HEK293 (cell line): ENCODE measurements around the gene CCDC30.
A peak's percentile ranks its signal among the peaks of the same experiment; 100 is the strongest.

Experiments
- BCL11A ChIP-seq: fragments of 450-650 bp; formaldehyde crosslinking; IDR thresholded peaks from 2 replicates; pipeline ENCODE4 v1.5.1; 2016; ENCODE audit warnings: low read depth, missing biosample characterization, missing genetic modification characterization
- FEZF1 ChIP-seq: fragments of 450-650 bp; formaldehyde crosslinking; IDR thresholded peaks from 2 replicates; pipeline ENCODE4 v1.5.1; 2016; ENCODE audit warnings: missing biosample characterization, missing genetic modification characterization
- HIC1 ChIP-seq: fragments of 450-650 bp; formaldehyde crosslinking; IDR thresholded peaks from 2 replicates; pipeline ENCODE4 v1.5.1; 2016; ENCODE audit warnings: missing biosample characterization, missing genetic modification characterization
- HOXA7 ChIP-seq: sonication (generic); formaldehyde crosslinking; IDR thresholded peaks from 2 replicates; pipeline ENCODE4 v1.8.1; 2022; ENCODE audit warnings: missing genetic modification reagents, borderline replicate concordance
- RBAK ChIP-seq: fragments of 450-650 bp; formaldehyde crosslinking; IDR thresholded peaks from 2 replicates; pipeline ENCODE4 v1.5.1; 2016; ENCODE audit warnings: missing biosample characterization, missing genetic modification characterization
- SCRT2 ChIP-seq: fragments of 450-650 bp; formaldehyde crosslinking; IDR thresholded peaks from 2 replicates; pipeline ENCODE4 v1.5.1; 2016; ENCODE audit warnings: missing biosample characterization, missing genetic modification characterization
- ZBTB8A ChIP-seq: fragments of 450-650 bp; formaldehyde crosslinking; IDR thresholded peaks from 2 replicates; pipeline ENCODE4 v1.5.1; 2016; ENCODE audit warnings: missing biosample characterization, missing genetic modification characterization
- ZFP41 ChIP-seq: fragments of 450-650 bp; formaldehyde crosslinking; IDR thresholded peaks from 2 replicates; pipeline ENCODE4 v1.5.1; 2016; ENCODE audit warnings: missing biosample characterization, missing genetic modification characterization, borderline replicate concordance
- ZNF16 ChIP-seq: fragments of 450-650 bp; formaldehyde crosslinking; IDR thresholded peaks from 2 replicates; pipeline ENCODE4 v1.5.1; 2016; ENCODE audit warnings: low read depth, missing biosample characterization, missing genetic modification characterization
- ZNF266 ChIP-seq: fragments of 450-650 bp; formaldehyde crosslinking; IDR thresholded peaks from 2 replicates; pipeline ENCODE4 v1.5.1; 2016; ENCODE audit warnings: missing biosample characterization, missing genetic modification characterization, low read depth
- ZNF341 ChIP-seq: fragments of 450-650 bp; formaldehyde crosslinking; IDR thresholded peaks from 2 replicates; pipeline ENCODE4; 2016; ENCODE audit warnings: low read depth, missing biosample characterization, missing genetic modification characterization
- ZNF394 ChIP-seq: fragments of 450-650 bp; formaldehyde crosslinking; IDR thresholded peaks from 2 replicates; pipeline ENCODE4 v1.5.1; 2016; ENCODE audit warnings: missing biosample characterization, missing genetic modification characterization, mild to moderate bottlenecking, moderate library complexity, borderline replicate concordance
- ZNF398 ChIP-seq: fragments of 450-650 bp; formaldehyde crosslinking; IDR thresholded peaks from 2 replicates; pipeline ENCODE4 v1.5.1; 2017; ENCODE audit warnings: missing biosample characterization, missing genetic modification characterization
- ZNF416 ChIP-seq: fragments of 450-650 bp; formaldehyde crosslinking; IDR thresholded peaks from 2 replicates; pipeline ENCODE4 v1.5.1; 2016; ENCODE audit warnings: missing biosample characterization, missing genetic modification characterization
- ZNF514 ChIP-seq: fragments of 450-650 bp; formaldehyde crosslinking; IDR thresholded peaks from 2 replicates; pipeline ENCODE4 v1.5.1; 2016; ENCODE audit warnings: missing biosample characterization, missing genetic modification characterization
- ZNF544 ChIP-seq: fragments of 450-650 bp; formaldehyde crosslinking; IDR thresholded peaks from 2 replicates; pipeline ENCODE4 v1.5.0; 2017; ENCODE audit warnings: missing biosample characterization, missing genetic modification characterization
- ZNF558 ChIP-seq: fragments of 450-650 bp; formaldehyde crosslinking; IDR thresholded peaks from 2 replicates; pipeline ENCODE4 v1.5.1; 2016; ENCODE audit warnings: missing biosample characterization, missing genetic modification characterization
- ZNF621 ChIP-seq: fragments of 450-650 bp; formaldehyde crosslinking; IDR thresholded peaks from 2 replicates; pipeline ENCODE4 v1.5.1; 2017; ENCODE audit warnings: missing biosample characterization, missing genetic modification characterization
- ZNF623 ChIP-seq: fragments of 450-650 bp; formaldehyde crosslinking; IDR thresholded peaks from 2 replicates; pipeline ENCODE4 v1.5.1; 2016; ENCODE audit warnings: missing biosample characterization, missing genetic modification characterization
- ZNF626 ChIP-seq: fragments of 450-650 bp; sonication (Bioruptor Pico); formaldehyde crosslinking; IDR thresholded peaks from 2 replicates; pipeline ENCODE4 v1.5.1; 2018; ENCODE audit warnings: missing biosample characterization, missing genetic modification characterization, inconsistent platforms
- ZNF658 ChIP-seq: fragments of 450-650 bp; formaldehyde crosslinking; IDR thresholded peaks from 2 replicates; pipeline ENCODE4; 2016; ENCODE audit warnings: missing biosample characterization, missing genetic modification characterization
- ZNF670 ChIP-seq: fragments of 450-650 bp; formaldehyde crosslinking; IDR thresholded peaks from 2 replicates; pipeline ENCODE4 v1.5.1; 2016; ENCODE audit warnings: missing biosample characterization, missing genetic modification characterization, low read depth
- TF ChIP-seq, protein P1 (sequence below): fragments of 450-650 bp; formaldehyde crosslinking; IDR thresholded peaks from 2 replicates; pipeline ENCODE4 v1.5.1; 2017; ENCODE audit warnings: missing biosample characterization, missing genetic modification characterization
- TF ChIP-seq, protein P2 (sequence below): fragments of 450-650 bp; formaldehyde crosslinking; IDR thresholded peaks from 2 replicates; pipeline ENCODE4 v1.5.1; 2016; ENCODE audit warnings: missing biosample characterization, missing genetic modification characterization
- TF ChIP-seq, protein P3 (sequence below): fragments of 450-650 bp; formaldehyde crosslinking; IDR thresholded peaks from 2 replicates; pipeline ENCODE4 v1.5.1; 2016; ENCODE audit warnings: missing biosample characterization, missing genetic modification characterization
- TF ChIP-seq, protein P4 (sequence below): fragments of 450-650 bp; formaldehyde crosslinking; IDR thresholded peaks from 2 replicates; pipeline ENCODE4 v1.5.1; 2016; ENCODE audit warnings: missing biosample characterization, missing genetic modification characterization

CCDC30 gene

GRCh38 chr1:42657981-42658876 is 195.1 kb downstream of the CCDC30 start, which contains the start of gene PPIH (continued):
- TF ChIP-seq HIC1 (tag by site-specific recombination) (0 out of 2 replicates have a peak, but pooled peaks have one; percentile 32), ZNF416 (no peak), ZNF341 (peak; percentile 44; the same call in 1 of the 2 replicates), FEZF1 (tag by site-specific recombination) (0 out of 2 replicates have a peak, but pooled peaks have one; percentile 1), ZNF626 (tag by site-specific recombination) (no peak), ZNF544 (tag by site-specific recombination) (no peak), ZNF394 (tag by site-specific recombination) (0 out of 2 replicates have a peak, but pooled peaks have one; percentile 11), ZNF266 (tag by site-specific recombination) (no peak), SCRT2 (0 out of 2 replicates have a peak, but pooled peaks have one; percentile 17), BCL11A (tag by site-specific recombination) (no peak), ZNF658 (no peak), ZNF670 (tag by site-specific recombination) (no peak), ZNF558 (no peak; the same call in 1 of the 2 replicates), RBAK (tag by site-specific recombination) (no peak), HOXA7 (no peak), ZNF398 (tag by site-specific recombination) (no peak), ZNF16 (no peak), ZBTB8A (peak; percentile 9), ZNF514 (no peak), ZNF623 (tag by site-specific recombination) (no peak), ZNF621 (no peak), ZFP41 (tag by site-specific recombination) (no peak)
- TF ChIP-seq, protein P1, sequence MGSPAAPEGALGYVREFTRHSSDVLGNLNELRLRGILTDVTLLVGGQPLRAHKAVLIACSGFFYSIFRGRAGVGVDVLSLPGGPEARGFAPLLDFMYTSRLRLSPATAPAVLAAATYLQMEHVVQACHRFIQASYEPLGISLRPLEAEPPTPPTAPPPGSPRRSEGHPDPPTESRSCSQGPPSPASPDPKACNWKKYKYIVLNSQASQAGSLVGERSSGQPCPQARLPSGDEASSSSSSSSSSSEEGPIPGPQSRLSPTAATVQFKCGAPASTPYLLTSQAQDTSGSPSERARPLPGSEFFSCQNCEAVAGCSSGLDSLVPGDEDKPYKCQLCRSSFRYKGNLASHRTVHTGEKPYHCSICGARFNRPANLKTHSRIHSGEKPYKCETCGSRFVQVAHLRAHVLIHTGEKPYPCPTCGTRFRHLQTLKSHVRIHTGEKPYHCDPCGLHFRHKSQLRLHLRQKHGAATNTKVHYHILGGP (tag by site-specific recombination) = no peak
- TF ChIP-seq, protein P2, sequence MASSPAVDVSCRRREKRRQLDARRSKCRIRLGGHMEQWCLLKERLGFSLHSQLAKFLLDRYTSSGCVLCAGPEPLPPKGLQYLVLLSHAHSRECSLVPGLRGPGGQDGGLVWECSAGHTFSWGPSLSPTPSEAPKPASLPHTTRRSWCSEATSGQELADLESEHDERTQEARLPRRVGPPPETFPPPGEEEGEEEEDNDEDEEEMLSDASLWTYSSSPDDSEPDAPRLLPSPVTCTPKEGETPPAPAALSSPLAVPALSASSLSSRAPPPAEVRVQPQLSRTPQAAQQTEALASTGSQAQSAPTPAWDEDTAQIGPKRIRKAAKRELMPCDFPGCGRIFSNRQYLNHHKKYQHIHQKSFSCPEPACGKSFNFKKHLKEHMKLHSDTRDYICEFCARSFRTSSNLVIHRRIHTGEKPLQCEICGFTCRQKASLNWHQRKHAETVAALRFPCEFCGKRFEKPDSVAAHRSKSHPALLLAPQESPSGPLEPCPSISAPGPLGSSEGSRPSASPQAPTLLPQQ (tag by site-specific recombination) = peak; percentile 86; the same call in 1 of the 2 replicates
- TF ChIP-seq, protein P3, sequence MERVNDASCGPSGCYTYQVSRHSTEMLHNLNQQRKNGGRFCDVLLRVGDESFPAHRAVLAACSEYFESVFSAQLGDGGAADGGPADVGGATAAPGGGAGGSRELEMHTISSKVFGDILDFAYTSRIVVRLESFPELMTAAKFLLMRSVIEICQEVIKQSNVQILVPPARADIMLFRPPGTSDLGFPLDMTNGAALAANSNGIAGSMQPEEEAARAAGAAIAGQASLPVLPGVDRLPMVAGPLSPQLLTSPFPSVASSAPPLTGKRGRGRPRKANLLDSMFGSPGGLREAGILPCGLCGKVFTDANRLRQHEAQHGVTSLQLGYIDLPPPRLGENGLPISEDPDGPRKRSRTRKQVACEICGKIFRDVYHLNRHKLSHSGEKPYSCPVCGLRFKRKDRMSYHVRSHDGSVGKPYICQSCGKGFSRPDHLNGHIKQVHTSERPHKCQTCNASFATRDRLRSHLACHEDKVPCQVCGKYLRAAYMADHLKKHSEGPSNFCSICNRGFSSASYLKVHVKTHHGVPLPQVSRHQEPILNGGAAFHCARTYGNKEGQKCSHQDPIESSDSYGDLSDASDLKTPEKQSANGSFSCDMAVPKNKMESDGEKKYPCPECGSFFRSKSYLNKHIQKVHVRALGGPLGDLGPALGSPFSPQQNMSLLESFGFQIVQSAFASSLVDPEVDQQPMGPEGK = peak; percentile 64; the same call in 1 of the 2 replicates
- TF ChIP-seq, protein P4, sequence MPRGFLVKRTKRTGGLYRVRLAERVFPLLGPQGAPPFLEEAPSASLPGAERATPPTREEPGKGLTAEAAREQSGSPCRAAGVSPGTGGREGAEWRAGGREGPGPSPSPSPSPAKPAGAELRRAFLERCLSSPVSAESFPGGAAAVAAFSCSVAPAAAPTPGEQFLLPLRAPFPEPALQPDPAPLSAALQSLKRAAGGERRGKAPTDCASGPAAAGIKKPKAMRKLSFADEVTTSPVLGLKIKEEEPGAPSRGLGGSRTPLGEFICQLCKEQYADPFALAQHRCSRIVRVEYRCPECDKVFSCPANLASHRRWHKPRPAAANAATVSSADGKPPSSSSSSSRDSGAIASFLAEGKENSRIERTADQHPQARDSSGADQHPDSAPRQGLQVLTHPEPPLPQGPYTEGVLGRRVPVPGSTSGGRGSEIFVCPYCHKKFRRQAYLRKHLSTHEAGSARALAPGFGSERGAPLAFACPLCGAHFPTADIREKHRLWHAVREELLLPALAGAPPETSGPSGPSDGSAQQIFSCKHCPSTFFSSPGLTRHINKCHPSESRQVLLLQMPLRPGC (tag by site-specific recombination) = peak; percentile 59
